Measurements from ENCODE around the gene WWOX. TPM values are rescaled to one million over a fixed set of nuclear protein-coding genes. Genes with fewer than 3 reads are reported as not detected.

WWOX gene
- polyA plus RNA-seq, 1 donor (not counting 4 experiments of a cell fraction or from before 2014, with no cell fraction given), result 5.1 TPM

DNA sequence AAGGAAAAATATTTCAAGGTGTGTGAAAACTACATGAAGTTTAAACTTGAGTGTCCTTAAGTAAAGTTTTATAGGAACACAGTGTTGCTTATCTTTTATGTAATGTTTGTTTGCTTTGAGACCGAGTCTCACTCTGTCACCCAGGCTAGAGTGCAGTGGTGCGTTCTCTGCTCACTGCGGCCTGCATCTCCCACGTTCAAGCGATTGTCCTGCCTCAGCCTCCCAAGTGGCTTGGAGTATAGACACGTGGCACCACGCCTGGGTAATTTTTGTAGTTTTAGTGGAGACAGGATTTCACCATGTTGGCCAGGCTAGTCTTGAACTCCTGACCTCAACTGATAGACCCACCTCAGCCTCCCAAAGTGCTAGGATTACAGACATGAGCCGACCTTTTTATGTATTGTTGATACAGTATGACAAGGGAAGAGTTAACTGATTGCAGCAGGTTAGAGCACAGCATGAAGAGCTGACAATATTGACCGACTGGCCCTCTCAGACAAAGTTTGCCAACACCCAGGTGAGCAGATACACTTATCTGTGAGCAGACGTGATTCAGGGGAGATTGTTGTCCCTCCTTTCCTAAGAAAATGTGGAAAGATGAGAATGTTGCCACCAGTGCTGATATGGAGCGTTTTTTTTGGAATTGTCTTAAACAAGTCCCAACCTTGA lies 373.7 kb downstream of the WWOX start:
- H4K20me1 ChIP-seq (ENCODE audit: control insufficient read depth, extremely low read depth, insufficient read depth, low read length), result no peaks in the 10 kb centered on the region
- H3K4me1 ChIP-seq (ENCODE audit: control insufficient read depth, extremely low read depth, insufficient read depth, low read length), result no peaks in the 10 kb centered on the region
- H3K27me3 ChIP-seq (ENCODE audit: control insufficient read depth, extremely low read depth, insufficient read depth, low read length), result no peaks in the 10 kb centered on the region
- no peaks in the 10 kb centered on the region for H3K9me3 ChIP-seq (ENCODE audit: control insufficient read depth, low read depth, low read length)
- no peak overlapping the region for H3K4me2 ChIP-seq (ENCODE audit: control insufficient read depth, extremely low read depth, insufficient read depth, low read depth, low read length)
- H3K27ac ChIP-seq (ENCODE audit: control insufficient read depth, insufficient read depth, low read length), result no peak overlapping the region
- H2AFZ ChIP-seq (ENCODE audit: control insufficient read depth, low read length), result no peak overlapping the region
- TF ChIP-seq EZH2 (IDR thresholded peaks at IDR 0.05; ENCODE audit: low read length), result no peak
- TF ChIP-seq, protein P1, sequence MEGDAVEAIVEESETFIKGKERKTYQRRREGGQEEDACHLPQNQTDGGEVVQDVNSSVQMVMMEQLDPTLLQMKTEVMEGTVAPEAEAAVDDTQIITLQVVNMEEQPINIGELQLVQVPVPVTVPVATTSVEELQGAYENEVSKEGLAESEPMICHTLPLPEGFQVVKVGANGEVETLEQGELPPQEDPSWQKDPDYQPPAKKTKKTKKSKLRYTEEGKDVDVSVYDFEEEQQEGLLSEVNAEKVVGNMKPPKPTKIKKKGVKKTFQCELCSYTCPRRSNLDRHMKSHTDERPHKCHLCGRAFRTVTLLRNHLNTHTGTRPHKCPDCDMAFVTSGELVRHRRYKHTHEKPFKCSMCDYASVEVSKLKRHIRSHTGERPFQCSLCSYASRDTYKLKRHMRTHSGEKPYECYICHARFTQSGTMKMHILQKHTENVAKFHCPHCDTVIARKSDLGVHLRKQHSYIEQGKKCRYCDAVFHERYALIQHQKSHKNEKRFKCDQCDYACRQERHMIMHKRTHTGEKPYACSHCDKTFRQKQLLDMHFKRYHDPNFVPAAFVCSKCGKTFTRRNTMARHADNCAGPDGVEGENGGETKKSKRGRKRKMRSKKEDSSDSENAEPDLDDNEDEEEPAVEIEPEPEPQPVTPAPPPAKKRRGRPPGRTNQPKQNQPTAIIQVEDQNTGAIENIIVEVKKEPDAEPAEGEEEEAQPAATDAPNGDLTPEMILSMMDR (optimal IDR thresholded peaks at IDR 0.05 in 1 of 3, IDR thresholded peaks at IDR 0.05 in 1 of 3, conservative IDR thresholded peaks at IDR 0.05 in 1 of 3; ENCODE audit: extremely low read depth in 1 of 3, insufficient read depth in 2 of 3, low read length in 3 of 3), result no peak
- no peaks in the 10 kb centered on the region for H3K9me1 ChIP-seq (ENCODE audit: control insufficient read depth, extremely low read depth, insufficient read depth, low read length)
- no peak overlapping the region for H3K9ac ChIP-seq (ENCODE audit: control insufficient read depth, extremely low read depth, insufficient read depth, low read length)
- dilution Hi-C loops (cut with MboI; ENCODE audit: extremely low pct_ligation_motif_present, low sequenced_read_pairs), result no loop called here
- H3K79me2 ChIP-seq (ENCODE audit: control insufficient read depth, insufficient read depth, low read length), result no peaks in the 10 kb centered on the region
- no peak for FAIRE-seq
- H3K4me3 ChIP-seq (ENCODE audit: control insufficient read depth in 2 of 3, extremely low read depth in 1 of 3, insufficient read depth in 2 of 3, low read depth in 1 of 3, low read length in 3 of 3), result no peak overlapping the region
- no peaks in the 10 kb centered on the region for H3K36me3 ChIP-seq (ENCODE audit: control insufficient read depth in 2 of 2, extremely low read depth in 1 of 2, insufficient read depth in 2 of 2, low read length in 2 of 2)
- no peak for DNase-seq (ENCODE audit: low read depth, low spot score)

DNA sequence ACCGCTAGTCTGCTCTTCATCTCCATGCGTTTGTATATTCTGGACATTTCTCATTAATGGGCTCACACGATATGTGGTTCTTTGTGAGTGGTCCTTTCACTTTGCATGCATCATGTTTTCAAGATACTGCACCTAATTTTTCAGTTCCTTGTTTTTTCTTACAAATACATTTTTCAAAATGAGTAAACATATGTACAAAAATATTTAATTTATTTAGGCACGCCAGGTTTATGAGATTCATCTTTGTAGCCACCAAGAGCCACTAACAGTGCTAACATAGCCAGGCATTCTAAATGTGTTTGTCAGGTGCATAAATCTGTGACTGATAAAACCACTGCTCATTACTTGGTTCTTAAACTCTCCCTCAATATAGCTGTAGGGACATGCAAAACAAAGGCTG lies 375.3 kb downstream of the WWOX start:
- H4K20me1 ChIP-seq (ENCODE audit: control insufficient read depth, extremely low read depth, insufficient read depth, low read length), result no peaks in the 10 kb centered on the region
- H3K36me3 ChIP-seq (ENCODE audit: control insufficient read depth in 2 of 2, extremely low read depth in 1 of 2, insufficient read depth in 2 of 2, low read length in 2 of 2), result no peaks in the 10 kb centered on the region
- no peak overlapping the region for H3K4me2 ChIP-seq (ENCODE audit: control insufficient read depth, extremely low read depth, insufficient read depth, low read depth, low read length)
- no peak overlapping the region for H3K4me3 ChIP-seq (ENCODE audit: control insufficient read depth in 2 of 3, extremely low read depth in 1 of 3, insufficient read depth in 2 of 3, low read depth in 1 of 3, low read length in 3 of 3)
- DNase-seq (ENCODE audit: low read depth, low spot score) (no peak), FAIRE-seq (no peak)
- no peak overlapping the region for H2AFZ ChIP-seq (ENCODE audit: control insufficient read depth, low read length)
- H3K79me2 ChIP-seq (ENCODE audit: control insufficient read depth, insufficient read depth, low read length), result no peaks in the 10 kb centered on the region
- H3K9me1 ChIP-seq (ENCODE audit: control insufficient read depth, extremely low read depth, insufficient read depth, low read length), result no peaks in the 10 kb centered on the region
- dilution Hi-C loops (cut with MboI; ENCODE audit: extremely low pct_ligation_motif_present, low sequenced_read_pairs), result no loop called here
- H3K27me3 ChIP-seq (ENCODE audit: control insufficient read depth, extremely low read depth, insufficient read depth, low read length), result no peaks in the 10 kb centered on the region
- no peak overlapping the region for H3K27ac ChIP-seq (ENCODE audit: control insufficient read depth, insufficient read depth, low read length)
- no peaks in the 10 kb centered on the region for H3K4me1 ChIP-seq (ENCODE audit: control insufficient read depth, extremely low read depth, insufficient read depth, low read length)
- TF ChIP-seq, protein P1 (optimal IDR thresholded peaks at IDR 0.05 in 1 of 3, IDR thresholded peaks at IDR 0.05 in 1 of 3, conservative IDR thresholded peaks at IDR 0.05 in 1 of 3; ENCODE audit: extremely low read depth in 1 of 3, insufficient read depth in 2 of 3, low read length in 3 of 3), result no peak
- no peak for TF ChIP-seq EZH2 (IDR thresholded peaks at IDR 0.05; ENCODE audit: low read length)
- H3K9ac ChIP-seq (ENCODE audit: control insufficient read depth, extremely low read depth, insufficient read depth, low read length), result no peak overlapping the region
- H3K9me3 ChIP-seq (ENCODE audit: control insufficient read depth, low read depth, low read length), result no peaks in the 10 kb centered on the region

Data from keratinocyte (primary cell).